Parathyroid adenoma (tissue), 2 donors: ENCODE measurements around the gene ZNF362.
A peak's percentile ranks its signal among the peaks of the same experiment; 100 is the strongest.

Experiments
- H2AFZ ChIP-seq: fragments of 300-600 bp; sonication (generic); one replicate; pipeline ENCODE4 v1.7.0; 2017; ENCODE audit warnings: antibody characterized with exemption, mild to moderate bottlenecking
- H3K27ac ChIP-seq: fragments of 300-600 bp; sonication (generic); one replicate; pipeline ENCODE4 v1.7.0; 2017
- H3K27me3 ChIP-seq: fragments of 300-600 bp; sonication (generic); one replicate; pipeline ENCODE4 v1.7.0; 2017; ENCODE audit warnings: low read length; ENCODE audit not compliant: control insufficient read depth, insufficient read depth
- H3K36me3 ChIP-seq: fragments of 300-600 bp; sonication (generic); one replicate; pipeline ENCODE4 v1.7.0; 2017; ENCODE audit warnings: low read length; ENCODE audit not compliant: control insufficient read depth, insufficient read depth
- H3K4me1 ChIP-seq: fragments of 300-600 bp; sonication (generic); one replicate; pipeline ENCODE4 v1.7.0; 2017; ENCODE audit warnings: control low read depth
- H3K4me2 ChIP-seq: fragments of 300-600 bp; sonication (generic); one replicate; pipeline ENCODE4 v1.7.0; 2017; ENCODE audit warnings: low read length
- H3K4me3 ChIP-seq: fragments of 300-600 bp; sonication (generic); one replicate; pipeline ENCODE4 v1.7.0; 2017; ENCODE audit warnings: low read depth, low read length
- H3K79me2 ChIP-seq: fragments of 300-600 bp; sonication (generic); one replicate; pipeline ENCODE4 v1.7.0; 2017; ENCODE audit warnings: control low read depth
- H3K9ac ChIP-seq: fragments of 300-600 bp; sonication (generic); one replicate; pipeline ENCODE4 v1.7.0; 2017; ENCODE audit warnings: mild to moderate bottlenecking
- H3K9me3 ChIP-seq: fragments of 300-600 bp; sonication (generic); one replicate; pipeline ENCODE4 v1.7.0; 2017; ENCODE audit warnings: low read length; ENCODE audit not compliant: control insufficient read depth
- TF ChIP-seq, protein P1 (sequence below): fragments of 300-600 bp; sonication (generic); IDR thresholded peaks from one replicate; pipeline ENCODE4 v1.7.0; 2017; ENCODE audit warnings: antibody characterized with exemption, mild to moderate bottlenecking
- donor health status: primary hyperparathyroidism.

ZNF362 gene

DNA sequence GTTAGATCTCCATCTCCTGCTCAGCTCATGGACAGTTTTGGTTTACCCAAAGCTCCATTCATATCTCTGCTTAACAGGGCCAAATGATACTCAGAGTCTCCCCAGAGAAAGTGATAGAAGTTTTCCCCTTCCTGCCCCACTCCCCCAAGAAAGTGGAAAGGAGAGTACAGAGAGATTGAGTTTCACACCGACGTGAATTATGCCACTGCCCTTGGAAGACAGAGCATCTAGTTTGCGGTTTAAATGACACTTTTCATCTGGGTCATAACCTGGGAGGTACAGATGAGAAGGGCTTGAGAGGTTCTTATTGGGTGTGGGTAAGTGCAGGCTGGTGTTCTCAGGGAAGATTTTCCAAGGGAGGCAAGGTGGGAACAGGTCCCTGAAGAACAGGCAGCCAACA, 6.9 kb upstream of the ZNF362 start:
- Histone ChIP-seq H3K4me3 (no peak overlapping the region), H3K79me2 (no peaks in the 10 kb centered on the region), H3K9ac (no peak overlapping the region), H2AFZ (no peak overlapping the region), H3K4me1 (no peaks in the 10 kb centered on the region), H3K36me3 (no peaks in the 10 kb centered on the region), H3K9me3 (no peaks in the 10 kb centered on the region), H3K27me3 (no peaks in the 10 kb centered on the region), H3K4me2 (no peak overlapping the region), H3K27ac (no peak overlapping the region)
- TF ChIP-seq, protein P1, sequence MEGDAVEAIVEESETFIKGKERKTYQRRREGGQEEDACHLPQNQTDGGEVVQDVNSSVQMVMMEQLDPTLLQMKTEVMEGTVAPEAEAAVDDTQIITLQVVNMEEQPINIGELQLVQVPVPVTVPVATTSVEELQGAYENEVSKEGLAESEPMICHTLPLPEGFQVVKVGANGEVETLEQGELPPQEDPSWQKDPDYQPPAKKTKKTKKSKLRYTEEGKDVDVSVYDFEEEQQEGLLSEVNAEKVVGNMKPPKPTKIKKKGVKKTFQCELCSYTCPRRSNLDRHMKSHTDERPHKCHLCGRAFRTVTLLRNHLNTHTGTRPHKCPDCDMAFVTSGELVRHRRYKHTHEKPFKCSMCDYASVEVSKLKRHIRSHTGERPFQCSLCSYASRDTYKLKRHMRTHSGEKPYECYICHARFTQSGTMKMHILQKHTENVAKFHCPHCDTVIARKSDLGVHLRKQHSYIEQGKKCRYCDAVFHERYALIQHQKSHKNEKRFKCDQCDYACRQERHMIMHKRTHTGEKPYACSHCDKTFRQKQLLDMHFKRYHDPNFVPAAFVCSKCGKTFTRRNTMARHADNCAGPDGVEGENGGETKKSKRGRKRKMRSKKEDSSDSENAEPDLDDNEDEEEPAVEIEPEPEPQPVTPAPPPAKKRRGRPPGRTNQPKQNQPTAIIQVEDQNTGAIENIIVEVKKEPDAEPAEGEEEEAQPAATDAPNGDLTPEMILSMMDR, result no peak

DNA sequence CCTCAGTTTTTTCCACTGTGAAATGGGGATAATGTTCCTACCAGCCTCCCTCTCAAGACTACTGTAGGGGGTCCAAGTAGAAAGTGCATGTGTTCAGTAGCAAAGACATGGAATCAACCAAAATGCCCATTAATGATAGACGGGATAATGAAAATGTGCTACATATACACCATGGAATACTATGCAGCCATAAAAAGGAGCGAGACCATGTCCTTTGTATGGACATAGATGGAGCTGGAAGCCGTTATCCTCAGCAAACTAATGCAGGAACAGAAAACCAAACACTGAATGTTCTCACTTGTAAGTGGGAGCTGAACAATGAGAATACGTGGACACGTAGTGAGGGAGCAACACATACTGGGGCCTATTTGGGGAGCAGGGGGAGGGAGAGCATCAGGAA, 6.1 kb upstream of the ZNF362 start:
- no peak overlapping the region for H3K27ac ChIP-seq
- H3K9ac ChIP-seq, result no peak overlapping the region
- H3K36me3 ChIP-seq, result no peaks in the 10 kb centered on the region
- H3K27me3 ChIP-seq, result no peaks in the 10 kb centered on the region
- H2AFZ ChIP-seq, result no peak overlapping the region
- TF ChIP-seq, protein P1, result no peak
- H3K9me3 ChIP-seq, result no peaks in the 10 kb centered on the region
- no peaks in the 10 kb centered on the region for H3K4me1 ChIP-seq
- no peak overlapping the region for H3K4me3 ChIP-seq
- H3K79me2 ChIP-seq, result peaks cover 2% of the 10 kb centered on the region
- no peak overlapping the region for H3K4me2 ChIP-seq

DNA sequence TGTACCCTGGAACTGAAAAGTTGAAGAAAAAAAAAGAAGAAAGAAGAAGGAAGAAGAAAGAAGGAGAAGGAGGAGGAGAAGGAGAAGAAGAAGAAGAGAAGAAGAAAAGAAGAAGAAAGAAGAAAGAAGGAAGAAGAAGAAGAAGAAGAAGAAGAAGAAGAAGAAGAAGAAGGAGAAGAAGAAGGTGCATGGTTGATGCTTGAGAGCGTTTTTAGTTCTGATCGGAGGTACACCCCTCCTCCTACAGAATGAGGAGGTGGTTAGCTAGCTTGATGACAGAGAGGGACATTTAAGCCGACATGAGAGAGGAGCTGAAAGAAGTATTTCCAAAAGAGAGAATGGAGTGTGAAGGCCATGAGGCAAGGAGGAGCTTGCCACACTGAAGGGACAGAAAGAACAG, 5.6 kb upstream of the ZNF362 start:
- Histone ChIP-seq H3K4me2 (no peak overlapping the region), H3K4me1 (no peaks in the 10 kb centered on the region), H3K27ac (no peak overlapping the region), H3K4me3 (no peak overlapping the region), H3K79me2 (peaks cover 2% of the 10 kb centered on the region), H2AFZ (no peak overlapping the region), H3K9me3 (no peaks in the 10 kb centered on the region), H3K36me3 (no peaks in the 10 kb centered on the region), H3K9ac (no peak overlapping the region), H3K27me3 (no peaks in the 10 kb centered on the region)
- TF ChIP-seq, protein P1, result no peak

DNA sequence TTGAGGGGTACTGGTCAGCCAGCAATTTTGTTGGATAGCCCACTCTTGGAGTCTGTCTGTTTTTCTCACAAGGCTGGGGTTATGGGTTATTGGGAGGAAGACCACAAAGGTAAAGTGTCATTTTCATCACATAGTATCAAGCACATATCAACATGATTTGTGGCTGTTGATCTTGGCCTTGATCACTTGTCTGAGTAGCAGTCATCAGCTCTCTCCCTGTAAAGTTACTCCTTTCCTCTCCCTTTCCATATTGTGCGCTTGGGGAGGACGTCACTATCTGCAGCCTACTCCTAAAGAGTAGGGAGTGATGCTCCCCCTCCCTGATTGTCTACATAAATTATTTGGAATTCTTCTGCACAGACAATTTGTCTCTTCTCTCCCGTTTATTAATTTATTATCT, 1.8 kb upstream of the ZNF362 start:
- Histone ChIP-seq H3K4me3 (no peak overlapping the region), H3K36me3 (no peaks in the 10 kb centered on the region)
- TF ChIP-seq, protein P1, result no peak

DNA sequence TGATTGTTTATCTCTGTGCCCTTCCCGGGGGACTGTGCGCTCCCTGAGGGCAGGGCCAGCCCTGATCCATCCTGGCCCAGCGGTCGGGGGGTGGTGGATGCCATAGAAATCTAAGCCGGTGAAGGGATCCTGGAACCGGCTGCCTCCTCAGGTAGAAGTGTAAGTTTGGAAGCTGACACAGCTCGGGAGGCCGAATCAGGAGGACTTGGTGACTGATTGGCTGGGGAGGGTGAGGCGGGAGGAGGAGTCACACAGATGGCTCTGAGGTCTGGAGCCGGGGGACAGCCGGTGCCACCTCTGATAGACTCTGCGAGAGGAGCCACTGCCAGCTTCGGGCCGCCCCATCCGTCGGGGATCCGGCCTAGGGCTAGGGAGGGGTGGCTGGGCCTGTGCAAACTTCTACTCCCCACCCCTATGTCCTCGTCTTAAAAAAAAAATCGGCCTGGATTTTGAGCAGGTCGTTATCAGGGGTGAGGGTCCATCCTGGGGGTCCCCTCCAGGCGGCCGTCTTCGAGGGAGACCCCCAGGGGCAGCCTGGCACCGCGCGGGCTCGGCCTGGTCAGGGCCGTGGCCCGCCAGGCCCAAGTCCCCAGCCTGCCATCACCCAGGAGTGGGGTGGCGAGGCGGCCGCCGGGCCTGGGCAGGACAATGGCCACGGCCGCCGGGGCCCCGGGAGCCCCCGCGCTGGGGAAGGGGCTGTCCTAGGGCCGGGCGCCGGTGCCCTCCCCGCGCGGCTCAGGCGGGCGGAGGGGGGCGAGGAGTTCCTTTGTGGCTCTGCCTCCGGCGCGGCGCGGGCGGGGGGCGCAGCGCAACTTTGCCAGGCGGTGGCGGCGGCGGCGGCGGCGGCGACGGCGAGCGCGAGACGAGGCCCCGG, 708 bp upstream of the ZNF362 start:
- H3K4me2 ChIP-seq, result peak overlapping the region; percentile 75
- H3K27me3 ChIP-seq, result no peaks in the 10 kb centered on the region
- no peaks in the 10 kb centered on the region for H3K36me3 ChIP-seq
- TF ChIP-seq, protein P1, result no peak
- peaks cover 19% of the 10 kb centered on the region for H3K79me2 ChIP-seq
- H2AFZ ChIP-seq, result peak overlapping the region; percentile 78
- H3K4me1 ChIP-seq, result peaks cover 5% of the 10 kb centered on the region
- H3K9me3 ChIP-seq, result no peaks in the 10 kb centered on the region
- peak overlapping the region; percentile 89 for H3K27ac ChIP-seq
- no peak overlapping the region for H3K9ac ChIP-seq
- peak overlapping the region; percentile 67 for H3K4me3 ChIP-seq

More for the DNA sequence above, 1.8 kb upstream of the ZNF362 start:
- no peak overlapping the region for H2AFZ ChIP-seq
- no peak overlapping the region for H3K4me2 ChIP-seq
- no peak overlapping the region for H3K9ac ChIP-seq
- H3K27me3 ChIP-seq, result no peaks in the 10 kb centered on the region
- peaks cover 19% of the 10 kb centered on the region for H3K79me2 ChIP-seq
- no peaks in the 10 kb centered on the region for H3K9me3 ChIP-seq
- no peaks in the 10 kb centered on the region for H3K4me1 ChIP-seq
- no peak overlapping the region for H3K27ac ChIP-seq
